Effector memory CD4-positive, alpha-beta T cell (primary cell): ENCODE results near the gene EPHX1.
"Not testable (repeated sequence)": the region's sequence is repeated elsewhere in the genome, so short reads cannot be mapped to it uniquely, and the experiment has no call there.

Experiments
- DNase-seq, 3 donors: peaks; one replicate each; pipeline ENCODE4 v3.0.0-alpha.2; 2020
- H3K27ac ChIP-seq: 2 replicates; pipeline ENCODE4 v1.7.0; 2013; ENCODE audit warnings: mild to moderate bottlenecking, low read length, moderate library complexity; ENCODE audit not compliant: insufficient read depth, poor library complexity, severe bottlenecking
- H3K27me3 ChIP-seq: replicated peaks from 2 replicates; pipeline ENCODE4 v1.7.0; 2013; ENCODE audit warnings: mild to moderate bottlenecking, low read length; ENCODE audit not compliant: insufficient read depth, control insufficient read depth, poor library complexity, severe bottlenecking
- H3K36me3 ChIP-seq: 2 replicates; pipeline ENCODE4 v1.7.0; 2013; ENCODE audit warnings: mild to moderate bottlenecking, low read length, moderate library complexity; ENCODE audit not compliant: control insufficient read depth, insufficient read depth
- H3K4me1 ChIP-seq: 2 replicates; pipeline ENCODE4 v1.7.0; 2013; ENCODE audit warnings: low read length, mild to moderate bottlenecking; ENCODE audit not compliant: control insufficient read depth, insufficient read depth, poor library complexity, severe bottlenecking
- H3K4me3 ChIP-seq: 2 replicates; pipeline ENCODE4 v1.7.0; 2013; ENCODE audit warnings: low read length, low read depth, mild to moderate bottlenecking; ENCODE audit not compliant: insufficient read depth, poor library complexity, severe bottlenecking
- H3K9me3 ChIP-seq: 2 replicates; pipeline ENCODE4 v1.7.0; 2013; ENCODE audit warnings: mild to moderate bottlenecking, low read length, moderate library complexity; ENCODE audit not compliant: control insufficient read depth

The EPHX1 gene

GRCh38 chr1:225825607-225826007 lies 15.7 kb downstream of the EPHX1 start:
- Histone ChIP-seq H3K27ac (no peak overlapping the region), H3K4me3 (no peak overlapping the region), H3K36me3 (no peaks in the 10 kb centered on the region), H3K4me1 (no peaks in the 10 kb centered on the region), H3K9me3 (no peaks in the 10 kb centered on the region), H3K27me3 (no peaks in the 10 kb centered on the region)
- no peak for DNase-seq

- no peak overlapping the region for H3K4me3 ChIP-seq
- no peaks in the 10 kb centered on the region for H3K36me3 ChIP-seq
- no peaks in the 10 kb centered on the region for H3K4me1 ChIP-seq
- no peaks in the 10 kb centered on the region for H3K27me3 ChIP-seq
- no peak overlapping the region for H3K27ac ChIP-seq
- no peak for DNase-seq
- H3K9me3 ChIP-seq: no peaks in the 10 kb centered on the region
These were observed 17.2 kb downstream of the EPHX1 start for GRCh38 chr1:225827076-225827475.

- no peak for DNase-seq
- Histone ChIP-seq H3K27ac (no peak overlapping the region), H3K27me3 (no peaks in the 10 kb centered on the region), H3K4me1 (no peaks in the 10 kb centered on the region), H3K36me3 (no peaks in the 10 kb centered on the region), H3K9me3 (no peaks in the 10 kb centered on the region), H3K4me3 (no peak overlapping the region)
These were observed 18.9 kb downstream of the EPHX1 start for GRCh38 chr1:225828706-225829345.

- Histone ChIP-seq H3K4me3 (no peak overlapping the region), H3K27ac (no peak overlapping the region), H3K4me1 (no peaks in the 10 kb centered on the region), H3K36me3 (no peaks in the 10 kb centered on the region), H3K9me3 (no peaks in the 10 kb centered on the region), H3K27me3 (no peaks in the 10 kb centered on the region)
- no peak for DNase-seq
These were observed 20.9 kb downstream of the EPHX1 start for GRCh38 chr1:225830841-225831240.

- no peak overlapping the region for H3K27ac ChIP-seq
- H3K4me3 ChIP-seq: no peak overlapping the region
- no peak for DNase-seq
- H3K9me3 ChIP-seq: no peaks in the 10 kb centered on the region
- H3K4me1 ChIP-seq: no peaks in the 10 kb centered on the region
- H3K36me3 ChIP-seq: no peaks in the 10 kb centered on the region
- no peaks in the 10 kb centered on the region for H3K27me3 ChIP-seq
These were observed 24.7 kb downstream of the EPHX1 start for GRCh38 chr1:225834417-225835329.

- no peak overlapping the region for H3K27ac ChIP-seq
- H3K4me3 ChIP-seq: no peak overlapping the region
- no peaks in the 10 kb centered on the region for H3K9me3 ChIP-seq
- H3K36me3 ChIP-seq: no peaks in the 10 kb centered on the region
- H3K27me3 ChIP-seq: no peaks in the 10 kb centered on the region
- no peak for DNase-seq
- H3K4me1 ChIP-seq: no peaks in the 10 kb centered on the region
These were observed 25.9 kb downstream of the EPHX1 start for GRCh38 chr1:225835856-225836255.

- not testable (repeated sequence) for H3K27ac ChIP-seq, H3K4me3 ChIP-seq, H3K27me3 ChIP-seq, H3K36me3 ChIP-seq, H3K9me3 ChIP-seq, H3K4me1 ChIP-seq, DNase-seq
These were observed 26.4 kb downstream of the EPHX1 start for GRCh38 chr1:225836296-225836695.

- H3K4me3 ChIP-seq: no peak overlapping the region
- no peaks in the 10 kb centered on the region for H3K9me3 ChIP-seq
- H3K4me1 ChIP-seq: no peaks in the 10 kb centered on the region
- no peak overlapping the region for H3K27ac ChIP-seq
- DNase-seq: no peak
- no peaks in the 10 kb centered on the region for H3K27me3 ChIP-seq
- no peaks in the 10 kb centered on the region for H3K36me3 ChIP-seq
These were observed 28.9 kb downstream of the EPHX1 start for GRCh38 chr1:225838793-225839192.

GRCh38 chr1:225840223-225840610 lies 30.3 kb downstream of the EPHX1 start:
- no peak for DNase-seq
- Histone ChIP-seq H3K36me3 (no peaks in the 10 kb centered on the region), H3K9me3 (no peaks in the 10 kb centered on the region), H3K4me1 (no peaks in the 10 kb centered on the region), H3K27ac (no peak overlapping the region), H3K4me3 (no peak overlapping the region), H3K27me3 (no peaks in the 10 kb centered on the region)

GRCh38 chr1:225840713-225841112 lies 30.8 kb downstream of the EPHX1 start:
- no peaks in the 10 kb centered on the region for H3K27me3 ChIP-seq
- H3K9me3 ChIP-seq: no peaks in the 10 kb centered on the region
- H3K4me1 ChIP-seq: no peaks in the 10 kb centered on the region
- H3K36me3 ChIP-seq: peaks cover under 1% of the 10 kb centered on the region
- H3K4me3 ChIP-seq: no peak overlapping the region
- DNase-seq: no peak
- no peak overlapping the region for H3K27ac ChIP-seq
